BJ (cell line): ENCODE measurements around the gene CACNA1E. TPM values are rescaled to one million over a fixed set of nuclear protein-coding genes. Genes with fewer than 3 reads are reported as not detected.

ENCODE experiments used
- CTCF ChIA-PET: fragments of 350-600 bp; formaldehyde crosslinking; extraction: SDS; loops from one replicate; lab custom pipeline; 2021; ENCODE audit warnings: antibody characterized with exemption, inconsistent platforms; lab: Yijun Ruan, JAX
- POLR2A ChIA-PET: fragments of 300-600 bp; sonication (Branson Sonifier 250); formaldehyde crosslinking; extraction: SDS; loops from one replicate; lab custom pipeline; 2021; ENCODE audit warnings: antibody characterized with exemption; lab: Charles Lee
- DNase-seq: peaks from one replicate; pipeline ENCODE4 v3.0.0-alpha.2; 2011; ENCODE audit warnings: low read depth
- H3K27me3 ChIP-seq: 2 replicates; pipeline ENCODE4 v1.6.0; 2011; ENCODE audit warnings: low read length; ENCODE audit not compliant: control insufficient read depth, insufficient read depth
- H3K36me3 ChIP-seq: 2 replicates; pipeline ENCODE4 v1.5.1; 2011; ENCODE audit warnings: low read length; ENCODE audit not compliant: control insufficient read depth, insufficient read depth
- H3K4me3 ChIP-seq: 2 replicates; pipeline ENCODE4 v1.5.1; 2011; ENCODE audit warnings: low read depth, mild to moderate bottlenecking, control low read depth, low read length
- CTCF ChIP-seq: IDR thresholded peaks from 2 replicates; pipeline ENCODE4 v1.5.1; 2011; ENCODE audit warnings: low read depth, mild to moderate bottlenecking, control low read depth, inconsistent platforms, low read length, moderate library complexity; ENCODE audit not compliant: insufficient read depth
- polyA plus RNA-seq: library from polyadenylated mRNA; depleted of rRNA; stranded (reverse); fragments of >200 nt; gene quantifications from 2 replicates; pipeline ENCODE4 v1.2.3, GENCODE V29; 2011

CACNA1E gene
- polyA plus RNA-seq, 1 experiment, result not detected

GRCh38 chr1:181588631-181589030 is 105.3 kb downstream of the CACNA1E start:
- no peaks in the 10 kb centered on the region for H3K36me3 ChIP-seq
- no peak for TF ChIP-seq CTCF
- ChIA-PET POLR2A (no interaction called here), CTCF (no interaction called here)
- DNase-seq, result no peak
- no peak overlapping the region for H3K4me3 ChIP-seq
- H3K27me3 ChIP-seq, result no peaks in the 10 kb centered on the region

- H3K36me3 ChIP-seq, result no peaks in the 10 kb centered on the region
- POLR2A ChIA-PET, result no interaction called here
- DNase-seq, result no peak
- no peaks in the 10 kb centered on the region for H3K27me3 ChIP-seq
- no peak for TF ChIP-seq CTCF
- no peak overlapping the region for H3K4me3 ChIP-seq
- CTCF ChIA-PET, result no interaction called here
Measured at GRCh38 chr1:181592255-181592859, 109.0 kb downstream of the CACNA1E start.

- no peak overlapping the region for H3K4me3 ChIP-seq
- POLR2A ChIA-PET, result no interaction called here
- no peak for TF ChIP-seq CTCF
- H3K27me3 ChIP-seq, result no peaks in the 10 kb centered on the region
- no peaks in the 10 kb centered on the region for H3K36me3 ChIP-seq
- CTCF ChIA-PET, result no interaction called here
- no peak for DNase-seq
Measured at GRCh38 chr1:181593042-181593441, 109.7 kb downstream of the CACNA1E start.

GRCh38 chr1:181594553-181594952 is 111.2 kb downstream of the CACNA1E start:
- ChIA-PET POLR2A (no interaction called here), CTCF (no interaction called here)
- DNase-seq, result no peak
- Histone ChIP-seq H3K4me3 (no peak overlapping the region), H3K36me3 (no peaks in the 10 kb centered on the region), H3K27me3 (no peaks in the 10 kb centered on the region)
- TF ChIP-seq CTCF, result no peak

- Histone ChIP-seq H3K4me3 (no peak overlapping the region), H3K27me3 (no peaks in the 10 kb centered on the region), H3K36me3 (no peaks in the 10 kb centered on the region)
- ChIA-PET POLR2A (no interaction called here), CTCF (no interaction called here)
- no peak for TF ChIP-seq CTCF
- DNase-seq, result no peak
Measured at GRCh38 chr1:181595234-181595633, 111.9 kb downstream of the CACNA1E start.
